GM12878 (cell line): Measurements from ENCODE around the gene ANKRD55. TPM values are rescaled to one million over a fixed set of nuclear protein-coding genes. Genes with fewer than 3 reads are reported as not detected.

ENCODE experiments used
- ATAC-seq: fragments of 200-7000 bp; cut with Tn5 transposase; 3 replicates; pipeline ENCODE4 v1.9.1; 2020; ENCODE audit warnings: mild to moderate bottlenecking, moderate library complexity
- BruUV-seq: library from RNA; stranded (reverse); fragments of 400-500 nt; replicated peaks from 2 replicates; lab custom pipeline; 2021; lab: Mats Ljungman, UMichigan
- CTCF ChIA-PET: fragments of 300-600 bp; sonication (Branson Sonifier 250); formaldehyde crosslinking; extraction: SDS; loops from one replicate; lab custom pipeline; 2021; ENCODE audit warnings: inconsistent platforms; lab: Yijun Ruan, JAX
- POLR2A ChIA-PET: fragments of 350-600 bp; formaldehyde crosslinking; extraction: SDS; loops from one replicate; lab custom pipeline; 2021; ENCODE audit warnings: inconsistent platforms; lab: Charles Lee
- RAD21 ChIA-PET: fragments of 300-600 bp; sonication (Branson Sonifier 250); formaldehyde crosslinking; loops from one replicate; lab custom pipeline; 2023; ENCODE audit warnings: antibody characterized with exemption; ENCODE audit not compliant: unreplicated experiment; lab: Charles Lee
- SMC1A ChIA-PET: fragments of 300-600 bp; sonication (Branson Sonifier 250); formaldehyde crosslinking; loops from one replicate; lab custom pipeline; 2023; ENCODE audit not compliant: unreplicated experiment, uncharacterized antibody; lab: Charles Lee
- DNase-seq: peaks from one replicate; pipeline ENCODE4 v3.0.0-alpha.2; 2011; ENCODE audit warnings: low read depth, low spot score
- FAIRE-seq: peaks from 3 replicates; lab custom pipeline; 2011; peaks lifted over from hg19 to GRCh38; lab: Jason Lieb, UNC
- H2AFZ ChIP-seq: 2 replicates; pipeline ENCODE4 v1.6.0; 2011; ENCODE audit warnings: low read depth, low read length, control low read depth; ENCODE audit not compliant: control insufficient read depth
- H3K27ac ChIP-seq: 2 replicates; pipeline ENCODE4 v1.5.1; 2011; ENCODE audit warnings: control low read depth; ENCODE audit not compliant: control insufficient read depth, insufficient read depth
- H3K27me3 ChIP-seq, 2 experiments: replicated peaks in 1 of 2; 2 replicates each; pipeline versions ENCODE4 v1.6.0 to v1.6.1; 2011; ENCODE audit warnings: low read length in 1 of 2; ENCODE audit not compliant: control insufficient read depth in 2 of 2, insufficient read depth in 2 of 2
- H3K36me3 ChIP-seq, 2 experiments: 2 replicates each; pipeline ENCODE4 v1.5.1; 2011; ENCODE audit warnings: low read length in 1 of 2; ENCODE audit not compliant: control insufficient read depth in 2 of 2, insufficient read depth in 2 of 2
- H3K4me1 ChIP-seq: 2 replicates; pipeline ENCODE4 v1.6.1; 2011; ENCODE audit warnings: mild to moderate bottlenecking, low read length, moderate library complexity, mixed read lengths; ENCODE audit not compliant: control insufficient read depth, insufficient read depth
- H3K4me2 ChIP-seq: 2 replicates; pipeline ENCODE4 v1.6.0; 2011; ENCODE audit warnings: control low read depth; ENCODE audit not compliant: control insufficient read depth, insufficient read depth
- H3K4me3 ChIP-seq: fragments of 200-600 bp; sonication (generic); 2 replicates; pipeline ENCODE4 v1.5.1; 2016
- H3K79me2 ChIP-seq: 2 replicates; pipeline ENCODE4 v1.6.0; 2011; ENCODE audit warnings: low read length; ENCODE audit not compliant: control insufficient read depth, insufficient read depth
- H3K9ac ChIP-seq: 2 replicates; pipeline ENCODE4 v1.8.0; 2011; ENCODE audit warnings: low read length, control low read depth, mixed read lengths; ENCODE audit not compliant: control insufficient read depth, insufficient read depth
- H3K9me3 ChIP-seq: replicated peaks from 3 replicates; pipeline ENCODE4 v1.5.1; 2011; ENCODE audit warnings: mild to moderate bottlenecking, low read length; ENCODE audit not compliant: control insufficient read depth, insufficient read depth
- H4K20me1 ChIP-seq: 2 replicates; pipeline ENCODE4 v1.6.0; 2011; ENCODE audit not compliant: control insufficient read depth, insufficient read depth
- BCL3 ChIP-seq: IDR thresholded peaks from 2 replicates; pipeline ENCODE4 v1.6.1; 2011; ENCODE audit warnings: borderline replicate concordance, low read depth, mild to moderate bottlenecking, moderate library complexity, low read length; ENCODE audit not compliant: insufficient read depth, poor library complexity, severe bottlenecking
- CBFB ChIP-seq: IDR thresholded peaks from 2 replicates; pipeline ENCODE4 v1.6.1; 2016; ENCODE audit warnings: antibody characterized with exemption, low read depth
- CBX5 ChIP-seq: sonication (generic); IDR thresholded peaks from 2 replicates; pipeline ENCODE4 v1.6.1; 2016; ENCODE audit warnings: low read depth, moderate library complexity, mild to moderate bottlenecking, inconsistent platforms
- CHD2 ChIP-seq: IDR thresholded peaks from 2 replicates; pipeline ENCODE4 v1.6.1; 2011; ENCODE audit warnings: low read depth, low read length, improper control_type of control experiment, borderline replicate concordance
- FOXK2 ChIP-seq: fragments of 450-650 bp; IDR thresholded peaks from 2 replicates; pipeline ENCODE4 v1.6.1; 2017; ENCODE audit warnings: mild to moderate bottlenecking, moderate library complexity
- FOXM1 ChIP-seq: IDR thresholded peaks from 2 replicates; pipeline ENCODE4 v1.6.1; 2012; ENCODE audit warnings: low read depth, mild to moderate bottlenecking, inconsistent platforms, low read length, moderate library complexity
- GATAD2B ChIP-seq: fragments of 450-650 bp; conservative IDR thresholded peaks from 2 replicates; pipeline ENCODE4 v1.6.1; 2017; ENCODE audit warnings: low read depth, mild to moderate bottlenecking, moderate library complexity
- HCFC1 ChIP-seq: fragments of 150-350 bp; IDR thresholded peaks from 2 replicates; pipeline ENCODE4 v1.6.1; 2014; ENCODE audit warnings: low read length
- KAT2A ChIP-seq: conservative IDR thresholded peaks from 2 replicates; pipeline ENCODE4 v1.6.1; 2011; ENCODE audit warnings: low read depth, low read length; ENCODE audit not compliant: control insufficient read depth
- KDM1A ChIP-seq: fragments of 200-600 bp; sonication (generic); IDR thresholded peaks from 2 replicates; pipeline ENCODE4 v1.6.1; 2016; ENCODE audit warnings: borderline replicate concordance
- POLR2AphosphoS2 ChIP-seq: IDR thresholded peaks from 2 replicates; pipeline ENCODE4 v1.6.1; 2011; ENCODE audit warnings: low read depth, mild to moderate bottlenecking, low read length, improper control_type of control experiment, moderate library complexity
- POU2F2 ChIP-seq: IDR thresholded peaks from 3 replicates; pipeline ENCODE4 v1.6.1; 2011; ENCODE audit warnings: low read depth, mild to moderate bottlenecking, low read length, borderline replicate concordance
- RAD51 ChIP-seq: fragments of 450-650 bp; IDR thresholded peaks from 2 replicates; pipeline ENCODE4 v1.6.1; 2016; ENCODE audit warnings: moderate library complexity, mild to moderate bottlenecking, inconsistent platforms
- REST ChIP-seq: IDR thresholded peaks from 2 replicates; pipeline ENCODE4 v1.6.1; 2012; ENCODE audit warnings: mild to moderate bottlenecking, low read depth, low read length
- SUZ12 ChIP-seq: fragments of 200-600 bp; sonication (generic); IDR thresholded peaks from one replicate; pipeline ENCODE4 v1.6.1; 2018; ENCODE audit warnings: antibody characterized with exemption, mild to moderate bottlenecking; ENCODE audit not compliant: unreplicated experiment
- ZZZ3 ChIP-seq: IDR thresholded peaks from 2 replicates; pipeline ENCODE4 v1.6.1; 2011; ENCODE audit warnings: low read depth; ENCODE audit not compliant: control insufficient read depth, insufficient read length
- WGBS: methylation state at CpG from one replicate; pipeline ENCODE4 v1.1.6; 2016; ENCODE audit warnings: low lambda C conversion rate; ENCODE audit not compliant: insufficient replicate concordance, insufficient coverage; ENCODE audit errors: missing lambda C conversion rate; 5-methylcytosine and 5-hydroxymethylcytosine counted together
- in situ Hi-C: fragments of 300-500 bp; cut with MboI; formaldehyde crosslinking; loops from 9 replicates; pipeline ENCODE4 v1.14.3; 2018; ENCODE audit warnings: mixed read lengths
- intact Hi-C: fragments of 100-400 bp; cut with micrococcal nuclease; formaldehyde crosslinking; loops from one replicate; pipeline ENCODE4 v1.14.2; 2022; ENCODE audit not compliant: unreplicated experiment
- polyA plus RNA-seq, 11 experiments: library from polyadenylated mRNA; depleted of rRNA in 4 of 11; unstranded in 6 of 11; stranded (reverse) in 5 of 11; fragments of >200 nt; fragmentation: Nextera tagmentation in 4 of 11; fragmentation: Illumina TruSeq in 1 of 11; extraction: Ambion mirVana in 4 of 11; extraction: Trizol in 1 of 11; gene quantifications; 1 replicate in 1 of 11; 2 replicates in 10 of 11; pipeline versions ENCODE4 v1.2.1 to v1.2.3, GENCODE V29; 2011 to 2016; ENCODE audit warnings: inconsistent platforms in 2 of 11, missing spikeins in 2 of 11, low read depth in 1 of 11
- total RNA-seq, 4 experiments: library from RNA; depleted of rRNA in 3 of 4; stranded (reverse); fragments of >200 nt in 3 of 4; fragmentation: Illumina TruSeq in 1 of 4; extraction: Trizol in 1 of 4; gene quantifications; 2 replicates each; pipeline versions ENCODE4 v1.2.1 to v1.2.3, GENCODE V29; 2013 to 2021

ANKRD55 gene
- total and polyA plus RNA-seq, 10 of the 15 experiments (the other 5 are each of a cell fraction or from before 2014, with no cell fraction given) = 0.04 TPM; not detected in 9

- Histone ChIP-seq H3K9me3 (no peaks in the 10 kb centered on the region), H3K27me3 (no peaks in the 10 kb centered on the region), H3K79me2 (no peaks in the 10 kb centered on the region), H3K4me3 (no peak overlapping the region), H3K9ac (no peak overlapping the region), H2AFZ (no peak overlapping the region), H3K4me2 (no peak overlapping the region), H3K27ac (no peak overlapping the region), H3K36me3 (no peaks in the 10 kb centered on the region), H3K4me1 (no peaks in the 10 kb centered on the region), H4K20me1 (no peaks in the 10 kb centered on the region)
- TF ChIP-seq SUZ12 (no peak), KDM1A (no peak), GATAD2B (no peak), CBX5 (no peak), CBFB (no peak), KAT2A (no peak), ZZZ3 (no peak)
- no TSS peak for BruUV-seq
- FAIRE-seq = no peak
- DNase-seq = no peak
- intact Hi-C loops = no loop called here
- ChIA-PET CTCF (no interaction called here), SMC1A (no interaction called here), RAD21 (no interaction called here), POLR2A (no interaction called here)
- ATAC-seq = no peak; the same call in 2 of the 3 replicates
- in situ Hi-C loops = no loop called here
These were observed 58.1 kb downstream of the ANKRD55 start for GRCh38 chr5:56175021-56175420.

- in situ Hi-C loops = no loop called here
- CTCF ChIA-PET = no interaction called here
- no peak for TF ChIP-seq REST
- TF ChIP-seq POU2F2 = no peak
- TF ChIP-seq CHD2 = no peak
- no peak for TF ChIP-seq HCFC1
- TF ChIP-seq RAD51 = no peak
- no peak for TF ChIP-seq POLR2AphosphoS2
- no peak for TF ChIP-seq FOXM1
- no peak for TF ChIP-seq BCL3
- TF ChIP-seq FOXK2 = no peak
These were observed 60.9 kb downstream of the ANKRD55 start for GRCh38 chr5:56172241-56172640.

More at GRCh38 chr5:56172241-56172640, 60.9 kb downstream of the ANKRD55 start:
- BruUV-seq = no TSS peak
- H3K79me2 ChIP-seq = no peaks in the 10 kb centered on the region
- ChIA-PET RAD21 (no interaction called here), SMC1A (no interaction called here), POLR2A (interaction anchor here (0.6 kb wide), 1 partner anchor 92 kb away, joined by 5 read pairs; no protein-coding TSS in a partner anchor)
- no peak for ATAC-seq
- intact Hi-C loops = no loop called here
- H4K20me1 ChIP-seq = no peaks in the 10 kb centered on the region
- no peaks in the 10 kb centered on the region for H3K36me3 ChIP-seq
- 38% methylated on average over 1 of the region's 1 CpG for WGBS
- no peaks in the 10 kb centered on the region for H3K4me1 ChIP-seq
- H3K4me3 ChIP-seq = no peak overlapping the region
- H2AFZ ChIP-seq = no peak overlapping the region
- H3K27ac ChIP-seq = no peak overlapping the region
- H3K27me3 ChIP-seq = no peaks in the 10 kb centered on the region; a peak in 1 of 4 replicates
- FAIRE-seq = no peak
- H3K9me3 ChIP-seq = no peaks in the 10 kb centered on the region
- no peak overlapping the region for H3K9ac ChIP-seq
- DNase-seq = no peak
- H3K4me2 ChIP-seq = no peak overlapping the region
